HG02588 (cell line): ENCODE measurements around the gene GJA9.

ENCODE experiments used
- ATAC-seq: cut with Tn5 transposase; IDR thresholded peaks from one replicate; pipeline ENCODE4 v1.9.1; 2021; ENCODE audit warnings: mild to moderate bottlenecking, moderate library complexity; ENCODE audit not compliant: unreplicated experiment

The GJA9 gene

DNA sequence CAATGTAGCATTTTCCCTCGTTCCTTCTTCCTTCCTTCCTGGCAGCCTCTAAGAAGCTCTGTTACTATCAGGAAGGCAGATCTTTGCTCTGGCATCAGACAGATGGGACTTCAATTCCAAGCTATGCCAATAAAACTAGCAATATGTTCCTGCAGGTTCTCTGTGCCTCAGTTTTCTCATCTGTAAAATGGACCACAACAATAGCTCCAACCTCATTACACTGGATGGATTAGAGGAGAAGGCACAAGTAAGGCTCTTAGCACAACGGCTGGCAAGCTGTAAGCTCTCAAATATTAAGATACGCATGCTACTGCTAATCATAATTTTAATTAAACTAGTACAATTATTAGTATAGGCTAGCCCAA lies 49.0 kb downstream of the GJA9 start:
- ATAC-seq: no peak

DNA sequence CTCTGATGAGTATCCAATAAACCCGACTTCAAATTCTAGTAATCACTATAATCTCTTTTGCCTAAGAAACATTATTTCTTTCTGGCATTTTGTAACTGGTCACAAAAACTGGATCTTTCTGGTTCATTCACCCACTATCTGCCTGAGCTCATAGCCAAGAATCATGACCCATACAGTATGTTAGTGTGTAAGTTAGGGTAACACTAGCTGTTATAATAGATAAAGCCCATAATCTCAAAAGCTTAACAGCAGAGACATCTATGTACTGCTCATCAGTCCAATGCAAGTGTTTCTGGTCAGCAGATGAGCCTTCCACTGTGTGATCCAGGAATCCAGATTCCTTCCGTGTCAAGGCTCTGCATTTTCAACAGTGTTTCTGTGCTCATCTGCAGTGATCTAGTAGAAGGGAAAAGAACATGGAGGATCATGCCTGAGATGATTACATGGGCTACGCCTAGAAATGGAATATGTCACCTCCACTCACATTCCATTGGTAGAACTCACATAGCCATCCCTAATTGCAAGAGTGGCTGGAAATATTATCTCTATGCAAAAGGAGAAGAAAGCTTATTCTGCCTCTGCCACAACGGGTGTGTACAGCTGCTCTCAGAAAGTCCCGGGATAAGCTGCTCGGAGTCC lies 49.5 kb downstream of the GJA9 start:
- ATAC-seq: no peak

DNA sequence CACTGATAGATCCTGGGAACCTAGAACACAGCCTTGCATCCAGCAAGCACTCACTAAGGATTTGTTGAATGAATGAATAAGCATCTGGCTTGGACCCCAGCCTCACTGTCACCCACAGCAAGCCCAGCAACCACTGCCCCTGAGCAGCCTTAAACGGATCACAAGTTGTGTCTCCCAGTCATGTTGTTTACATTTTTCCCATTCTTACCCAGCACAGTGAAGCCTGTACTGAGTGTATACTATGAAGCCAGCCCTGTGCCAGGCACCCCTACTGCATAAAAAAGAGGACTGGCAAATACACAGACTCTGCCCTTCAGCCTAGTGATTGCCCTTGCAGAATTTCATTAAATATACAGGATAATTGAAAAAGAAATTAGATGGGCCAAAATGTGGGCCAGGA lies 52.0 kb downstream of the GJA9 start:
- no peak for ATAC-seq

DNA sequence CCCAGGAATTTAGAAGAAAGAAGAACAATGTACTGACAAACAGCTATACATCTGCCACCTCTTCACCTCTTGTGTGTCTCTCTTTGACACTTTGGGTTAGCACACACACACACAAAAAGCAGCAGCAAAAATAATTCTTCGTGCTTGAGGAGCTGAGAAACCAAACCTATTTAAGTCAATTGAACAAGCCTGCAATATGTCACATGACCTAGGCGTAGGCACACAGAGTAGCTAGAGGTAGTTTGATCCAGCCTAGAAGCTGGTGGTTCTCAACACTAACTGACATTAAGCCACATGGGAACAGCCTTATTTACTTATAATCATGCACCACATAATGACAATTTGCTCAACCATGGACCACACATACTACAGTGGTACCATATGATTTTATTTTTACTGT lies 54.1 kb downstream of the GJA9 start:
- no peak for ATAC-seq

DNA sequence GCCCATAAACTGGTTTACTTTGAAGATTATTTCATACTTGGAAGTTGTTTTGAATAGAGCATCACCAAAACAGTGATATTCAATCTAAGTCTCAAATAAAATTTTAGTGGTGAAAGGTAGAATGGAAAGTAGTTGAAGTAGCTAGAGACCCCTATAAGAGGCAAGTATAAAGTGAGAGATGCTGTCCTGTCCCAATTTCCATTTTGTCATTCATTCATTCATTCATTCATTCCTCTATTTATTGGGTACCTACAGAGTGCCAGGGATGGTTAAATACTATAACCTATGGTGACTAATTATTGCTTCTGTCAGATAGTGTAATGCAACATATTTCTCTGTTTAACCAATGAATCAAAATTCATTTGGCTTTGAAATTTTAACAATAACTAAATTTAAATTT lies 54.5 kb downstream of the GJA9 start:
- no peak for ATAC-seq

DNA sequence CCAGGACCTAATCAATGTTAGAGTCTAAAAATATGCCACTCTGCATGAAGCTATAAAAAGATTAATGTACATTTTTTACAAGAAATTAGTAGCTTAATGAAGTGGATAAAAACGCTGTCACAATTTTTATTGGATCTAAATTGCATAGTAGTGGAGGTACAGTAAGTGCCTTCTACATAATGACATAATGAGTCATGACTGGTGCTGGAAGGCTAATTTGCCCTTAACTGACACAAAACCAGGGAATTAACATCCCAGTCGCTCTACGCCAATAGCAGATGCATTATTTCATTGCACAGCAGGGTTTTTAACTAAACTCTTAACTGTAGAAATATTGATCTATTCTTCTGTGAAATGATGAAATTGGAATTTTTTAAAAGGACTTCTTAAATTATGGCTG lies 55.1 kb downstream of the GJA9 start:
- ATAC-seq: no peak
